GM18951 (cell line): ENCODE data around the gene TMEM167A.

Source experiments
- POLR2A ChIP-seq: IDR thresholded peaks from 4 replicates; pipeline ENCODE4 v1.6.1; 2011; ENCODE audit warnings: mild to moderate bottlenecking; ENCODE audit not compliant: insufficient read length, insufficient read depth; ENCODE audit errors: extremely low read depth
- in situ Hi-C: fragments of 300-500 bp; cut with MboI; formaldehyde crosslinking; loops from one replicate; pipeline ENCODE4 v1.12.0; 2022; ENCODE audit warnings: low sequenced_read_pairs, mixed read lengths, inconsistent platforms; ENCODE audit not compliant: unreplicated experiment

TMEM167A gene

GRCh38 chr5:83035373-83036100, 41.7 kb downstream of the TMEM167A start:
- TF ChIP-seq POLR2A: no peak
- in situ Hi-C loops: no loop called here

GRCh38 chr5:83034528-83035207, 42.5 kb downstream of the TMEM167A start:
- no peak for TF ChIP-seq POLR2A
- in situ Hi-C loops: no loop called here

- no peak for TF ChIP-seq POLR2A
- in situ Hi-C loops: no loop called here
These were observed 43.2 kb downstream of the TMEM167A start for GRCh38 chr5:83034036-83034435.

- no peak for TF ChIP-seq POLR2A
- in situ Hi-C loops: no loop called here
These were observed 45.8 kb downstream of the TMEM167A start for GRCh38 chr5:83031381-83031780.

- no peak for TF ChIP-seq POLR2A
- in situ Hi-C loops: no loop called here
These were observed 47.3 kb downstream of the TMEM167A start for GRCh38 chr5:83029912-83030311.

- TF ChIP-seq POLR2A: no peak
- in situ Hi-C loops: no loop called here
These were observed 50.1 kb downstream of the TMEM167A start for GRCh38 chr5:83026930-83027687.

- in situ Hi-C loops: no loop called here
- TF ChIP-seq POLR2A: no peak
These were observed 50.7 kb downstream of the TMEM167A start for GRCh38 chr5:83026516-83026915.

GRCh38 chr5:83025690-83026478, 51.3 kb downstream of the TMEM167A start:
- in situ Hi-C loops: no loop called here
- no peak for TF ChIP-seq POLR2A

- in situ Hi-C loops: no loop called here
- no peak for TF ChIP-seq POLR2A
These were observed 54.9 kb downstream of the TMEM167A start for GRCh38 chr5:83022334-83022733.

GRCh38 chr5:83015676-83016075, 61.5 kb downstream of the TMEM167A start:
- no peak for TF ChIP-seq POLR2A
- in situ Hi-C loops: no loop called here

- TF ChIP-seq POLR2A: no peak
These were observed 65.2 kb downstream of the TMEM167A start for GRCh38 chr5:83011985-83012384.

GRCh38 chr5:83009408-83009807, 67.8 kb downstream of the TMEM167A start:
- TF ChIP-seq POLR2A: no peak
- in situ Hi-C loops: no loop called here

More at GRCh38 chr5:83011985-83012384, 65.2 kb downstream of the TMEM167A start:
- in situ Hi-C loops: no loop called here

- TF ChIP-seq POLR2A: no peak
- in situ Hi-C loops: no loop called here
These were observed 69.4 kb downstream of the TMEM167A start for GRCh38 chr5:83007755-83008154.

- no peak for TF ChIP-seq POLR2A
- in situ Hi-C loops: no loop called here
These were observed 70.4 kb downstream of the TMEM167A start for GRCh38 chr5:83006683-83007283.
